Coronary artery (tissue), 2 donors: Measurements from ENCODE around the gene SMG7.

Experiments used
- DNase-seq: peaks from one replicate; pipeline ENCODE4 v3.0.0-alpha.2; 2017; ENCODE audit warnings: low spot score
- H3K27ac ChIP-seq, 2 donors: fragments of 200-600 bp; sonication (generic); one replicate each; pipeline ENCODE4 v1.5.1; 2016 to 2019
- H3K4me3 ChIP-seq: fragments of 200-600 bp; sonication (generic); 2 replicates; pipeline ENCODE4 v1.5.1; 2016; ENCODE audit warnings: mild to moderate bottlenecking, moderate library complexity
- CTCF ChIP-seq: fragments of 200-600 bp; sonication (generic); IDR thresholded peaks from one replicate; pipeline ENCODE4 v1.5.1; 2019; ENCODE audit warnings: antibody characterized with exemption

Gene SMG7

GRCh38 chr1:183520379-183520778 is 48.1 kb downstream of the SMG7 start:
- TF ChIP-seq CTCF: no peak
- Histone ChIP-seq H3K4me3 (no peak overlapping the region), H3K27ac (no peak overlapping the region)
- no peak for DNase-seq

- TF ChIP-seq CTCF: no peak
- no peak for DNase-seq
- Histone ChIP-seq H3K27ac (no peak overlapping the region), H3K4me3 (no peak overlapping the region)
These were observed 49.8 kb downstream of the SMG7 start for GRCh38 chr1:183522104-183522503.

- no peak overlapping the region for H3K27ac ChIP-seq
- no peak for TF ChIP-seq CTCF
- H3K4me3 ChIP-seq: no peak overlapping the region
- DNase-seq: no peak
These were observed 56.3 kb downstream of the SMG7 start for GRCh38 chr1:183528577-183528976.

GRCh38 chr1:183533617-183534174 is 61.4 kb downstream of the SMG7 start:
- no peak overlapping the region for H3K27ac ChIP-seq
- no peak for TF ChIP-seq CTCF
- no peak for DNase-seq
- H3K4me3 ChIP-seq: no peak overlapping the region

GRCh38 chr1:183537405-183537804 is 65.1 kb downstream of the SMG7 start:
- no peak for TF ChIP-seq CTCF

GRCh38 chr1:183543619-183544204 is 71.4 kb downstream of the SMG7 start:
- Histone ChIP-seq H3K4me3 (no peak overlapping the region), H3K27ac (no peak overlapping the region)
- TF ChIP-seq CTCF: peak; percentile 51
- DNase-seq: no peak

More at GRCh38 chr1:183537405-183537804, 65.1 kb downstream of the SMG7 start:
- Histone ChIP-seq H3K4me3 (no peak overlapping the region), H3K27ac (no peak overlapping the region)
- no peak for DNase-seq

- no peak for TF ChIP-seq CTCF
- Histone ChIP-seq H3K27ac (no peak overlapping the region), H3K4me3 (no peak overlapping the region)
- no peak for DNase-seq
These were observed 72.4 kb downstream of the SMG7 start for GRCh38 chr1:183544598-183545297.
